K562 (cell line): ENCODE results near the gene GZF1. TPM values are rescaled to one million over a fixed set of nuclear protein-coding genes. Genes with fewer than 3 reads are reported as not detected.

Experiments
- ASH1L ChIP-seq: fragments of 450-650 bp; IDR thresholded peaks from 2 replicates; pipeline ENCODE4 v1.6.1; 2018; ENCODE audit warnings: borderline replicate concordance, mild to moderate bottlenecking, low read depth; ENCODE audit not compliant: partially characterized antibody
- BCL6 ChIP-seq: fragments of 250-450 bp; sonication (Bioruptor Pico); IDR thresholded peaks from 2 replicates; pipeline ENCODE4 v1.4.0; 2020
- DNMT1 ChIP-seq: fragments of 450-650 bp; IDR thresholded peaks from 2 replicates; pipeline ENCODE4 v1.6.1; 2016; ENCODE audit warnings: antibody characterized with exemption, mild to moderate bottlenecking
- ELF1 ChIP-seq: fragments of 200-800 bp; sonication (Bioruptor generic); IDR thresholded peaks from 2 replicates; pipeline ENCODE4 v1.6.1; 2016; ENCODE audit warnings: missing genetic modification characterization, missing compliant biosample characterization
- GABPA ChIP-seq: fragments of 200-800 bp; sonication (Bioruptor generic); conservative IDR thresholded peaks from 2 replicates; pipeline ENCODE4 v1.6.1; 2016; ENCODE audit warnings: low read depth, missing genetic modification characterization, missing compliant biosample characterization
- HBP1 ChIP-seq: fragments of 450-650 bp; formaldehyde crosslinking; IDR thresholded peaks from 2 replicates; pipeline ENCODE4 v1.4.0; 2022; ENCODE audit warnings: missing genetic modification characterization
- HNRNPH1 ChIP-seq: fragments of 200-400 bp; formaldehyde crosslinking; optimal IDR thresholded peaks from 2 replicates; pipeline ENCODE3; 2017; ENCODE audit warnings: low read depth, mild to moderate bottlenecking, low read length, moderate library complexity
- IFI16 ChIP-seq: fragments of 250-450 bp; sonication (Bioruptor Pico); IDR thresholded peaks from 2 replicates; pipeline ENCODE4 v2.1.2; 2022; ENCODE audit warnings: mild to moderate bottlenecking, inconsistent platforms
- KLF13 ChIP-seq: fragments of 450-650 bp; IDR thresholded peaks from 2 replicates; pipeline ENCODE4 v1.6.1; 2016; ENCODE audit warnings: missing genetic modification characterization, low read depth, mild to moderate bottlenecking, missing compliant biosample characterization, moderate library complexity, borderline replicate concordance
- MYBL2 ChIP-seq, 2 experiments: fragments of 450-650 bp in 1 of 2; sonication (generic) in 1 of 2; formaldehyde crosslinking in 1 of 2; IDR thresholded peaks; 2 replicates each; pipeline versions ENCODE4 v1.6.1 to v1.8.1; 2017 to 2022; ENCODE audit warnings: borderline replicate concordance in 1 of 2, inconsistent platforms in 1 of 2, low read depth in 1 of 2, mild to moderate bottlenecking in 1 of 2, missing genetic modification reagents in 1 of 2, moderate library complexity in 1 of 2
- MYNN ChIP-seq, 2 experiments: sonication (generic); formaldehyde crosslinking in 1 of 2; IDR thresholded peaks; 2 replicates each; pipeline versions ENCODE4 v1.5.0 to v1.6.1; 2016 to 2020; ENCODE audit warnings: antibody characterized with exemption in 1 of 2, missing genetic modification reagents in 1 of 2
- NR2F6 ChIP-seq: fragments of 450-650 bp; formaldehyde crosslinking; IDR thresholded peaks from 2 replicates; pipeline ENCODE4 v1.4.0; 2020; ENCODE audit warnings: mild to moderate bottlenecking
- RBBP5 ChIP-seq: fragments of 200-600 bp; sonication (generic); IDR thresholded peaks from 2 replicates; pipeline ENCODE4 v1.6.1; 2012; ENCODE audit warnings: borderline replicate concordance, mild to moderate bottlenecking, low read length, control low read depth, inconsistent platforms; ENCODE audit not compliant: insufficient read depth, poor library complexity, severe bottlenecking
- RBM17 ChIP-seq: fragments of 200-400 bp; formaldehyde crosslinking; IDR thresholded peaks from 2 replicates; pipeline ENCODE4 v1.6.1; 2017; ENCODE audit warnings: low read depth, mild to moderate bottlenecking, low read length, borderline replicate concordance
- RBM39 ChIP-seq: fragments of 200-400 bp; formaldehyde crosslinking; optimal IDR thresholded peaks from 2 replicates; pipeline ENCODE3; 2018; ENCODE audit warnings: low read depth, low read length
- TAF15 ChIP-seq: fragments of 200-400 bp; formaldehyde crosslinking; IDR thresholded peaks from 2 replicates; pipeline ENCODE4 v1.6.1; 2017; ENCODE audit warnings: mild to moderate bottlenecking, low read depth, low read length, moderate library complexity
- TAL1 ChIP-seq: fragments of 450-650 bp; IDR thresholded peaks from 2 replicates; pipeline ENCODE4 v1.6.1; 2016; ENCODE audit warnings: mild to moderate bottlenecking
- TEAD1 ChIP-seq, 2 experiments: fragments of 450-650 bp in 1 of 2; sonication (generic) in 1 of 2; formaldehyde crosslinking; IDR thresholded peaks; 2 replicates each; pipeline versions ENCODE4 v1.4.0 to v1.8.0; 2020 to 2022; ENCODE audit warnings: mild to moderate bottlenecking in 2 of 2, missing genetic modification reagents in 1 of 2
- TEAD4 ChIP-seq, 2 experiments: sonication (generic) in 1 of 2; formaldehyde crosslinking in 1 of 2; IDR thresholded peaks; 2 replicates each; pipeline versions ENCODE4 v1.6.1 to v1.8.0; 2012 to 2022; ENCODE audit warnings: borderline replicate concordance in 1 of 2, inconsistent platforms in 1 of 2, low read length in 1 of 2, mild to moderate bottlenecking in 1 of 2, missing genetic modification reagents in 1 of 2
- TFE3 ChIP-seq: fragments of 450-650 bp; formaldehyde crosslinking; IDR thresholded peaks from 2 replicates; pipeline ENCODE4 v1.4.0; 2020; ENCODE audit warnings: mild to moderate bottlenecking, mixed read lengths
- ZKSCAN1 ChIP-seq: fragments of 150-350 bp; IDR thresholded peaks from 2 replicates; pipeline ENCODE4 v1.6.1; 2016; ENCODE audit warnings: low read depth, low read length
- ZKSCAN3 ChIP-seq: fragments of 250-450 bp; sonication (Bioruptor Pico); IDR thresholded peaks from 2 replicates; pipeline ENCODE4 v1.4.0; 2020
- ZNF217 ChIP-seq: sonication (generic); formaldehyde crosslinking; IDR thresholded peaks from 2 replicates; pipeline ENCODE4 v1.8.0; 2022; ENCODE audit warnings: mild to moderate bottlenecking, missing genetic modification reagents
- ZNF224 ChIP-seq: sonication (generic); formaldehyde crosslinking; IDR thresholded peaks from 2 replicates; pipeline ENCODE4 v1.8.0; 2022; ENCODE audit warnings: mild to moderate bottlenecking, missing genetic modification reagents
- ZNF274 ChIP-seq: IDR thresholded peaks from 2 replicates; pipeline ENCODE4 v1.6.1; 2011; ENCODE audit warnings: low read depth, mild to moderate bottlenecking, low read length, moderate library complexity, borderline replicate concordance
- polyA plus RNA-seq, 8 experiments: library from polyadenylated mRNA; depleted of rRNA in 4 of 8; stranded (reverse) in 5 of 8; unstranded in 3 of 8; fragments of >200 nt; fragmentation: Nextera tagmentation in 2 of 8; fragmentation: Illumina TruSeq in 1 of 8; extraction: Ambion mirVana in 2 of 8; extraction: Trizol in 1 of 8; gene quantifications; 2 replicates each; pipeline versions ENCODE4 v1.2.1 to v1.2.3, GENCODE V29; 2011 to 2014; ENCODE audit warnings: inconsistent platforms in 1 of 8, missing spikeins in 1 of 8
- total RNA-seq, 7 experiments: library from RNA; depleted of rRNA in 6 of 7; stranded (reverse); fragments of >200 nt in 6 of 7; fragmentation: Illumina TruSeq in 2 of 7; extraction: Trizol in 2 of 7; gene quantifications; 2 replicates each; pipeline versions ENCODE4 v1.2.1 to v1.2.3, GENCODE V29; 2011 to 2021; ENCODE audit warnings: low replicate concordance in 1 of 7
- TF ChIP-seq, protein P1 (sequence below): fragments of 450-650 bp; IDR thresholded peaks from 2 replicates; pipeline ENCODE4 v1.6.1; 2017; ENCODE audit warnings: mild to moderate bottlenecking, moderate library complexity

Gene GZF1
- total and polyA plus RNA-seq, 9 of the 15 experiments (the other 6 are each of a cell fraction or from before 2014, with no cell fraction given): 1.2 to 15.7 (median 7.4) TPM

DNA sequence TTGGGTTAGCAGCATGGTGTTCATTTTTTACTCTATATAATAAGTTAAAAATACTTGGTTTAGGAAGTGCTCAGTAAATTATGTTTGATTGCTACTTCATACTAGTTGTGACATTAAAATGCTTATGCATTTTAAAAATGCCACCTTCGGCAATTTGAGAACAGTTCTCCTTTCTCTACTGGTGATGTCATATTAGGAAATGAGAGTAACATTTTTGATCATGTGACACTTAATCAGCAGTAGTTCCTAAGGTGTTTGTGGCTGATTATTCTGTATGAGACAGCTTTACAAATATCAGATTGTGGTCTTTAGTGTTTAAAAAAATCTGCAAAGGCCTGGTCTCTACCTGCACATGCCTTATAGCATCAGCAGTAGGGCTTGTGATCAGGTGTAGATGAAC, 4.4 kb downstream of the GZF1 start (continued):
- TF ChIP-seq MYBL2 (IDR thresholded peaks at IDR 0.05; ENCODE audit: low read depth): no peak
- TF ChIP-seq MYBL2 (CRISPR knock-in tag; IDR thresholded peaks at IDR 0.05; ENCODE audit: borderline replicate concordance): no peak
- TF ChIP-seq RBM39: no peak
- peak; percentile 47; the same call in 1 of the 2 replicates for TF ChIP-seq TEAD4 (IDR thresholded peaks at IDR 0.05; ENCODE audit: low read length)
- TF ChIP-seq TEAD4 (CRISPR knock-in tag; IDR thresholded peaks at IDR 0.05; ENCODE audit: borderline replicate concordance): no peak
- TF ChIP-seq IFI16 (CRISPR knock-in tag): no peak
- TF ChIP-seq ELF1: peak; percentile 36; the same call in 1 of the 2 replicates
- TF ChIP-seq HNRNPH1: no peak
- no peak for TF ChIP-seq RBM17
- no peak for TF ChIP-seq NR2F6
- TF ChIP-seq, protein P1, sequence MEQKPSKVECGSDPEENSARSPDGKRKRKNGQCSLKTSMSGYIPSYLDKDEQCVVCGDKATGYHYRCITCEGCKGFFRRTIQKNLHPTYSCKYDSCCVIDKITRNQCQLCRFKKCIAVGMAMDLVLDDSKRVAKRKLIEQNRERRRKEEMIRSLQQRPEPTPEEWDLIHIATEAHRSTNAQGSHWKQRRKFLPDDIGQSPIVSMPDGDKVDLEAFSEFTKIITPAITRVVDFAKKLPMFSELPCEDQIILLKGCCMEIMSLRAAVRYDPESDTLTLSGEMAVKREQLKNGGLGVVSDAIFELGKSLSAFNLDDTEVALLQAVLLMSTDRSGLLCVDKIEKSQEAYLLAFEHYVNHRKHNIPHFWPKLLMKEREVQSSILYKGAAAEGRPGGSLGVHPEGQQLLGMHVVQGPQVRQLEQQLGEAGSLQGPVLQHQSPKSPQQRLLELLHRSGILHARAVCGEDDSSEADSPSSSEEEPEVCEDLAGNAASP: no peak
- TF ChIP-seq BCL6: no peak
- TF ChIP-seq TAL1: peak; percentile 69
- TF ChIP-seq MYNN (IDR thresholded peaks at IDR 0.05): no peak
- TF ChIP-seq MYNN (CRISPR knock-in tag; IDR thresholded peaks at IDR 0.05): no peak
- no peak for TF ChIP-seq ZNF217 (CRISPR knock-in tag)
- TF ChIP-seq ASH1L: no peak
- no peak for TF ChIP-seq ZNF274
- no peak for TF ChIP-seq KLF13 (tag)
- no peak for TF ChIP-seq ZNF224 (CRISPR knock-in tag)
- no peak for TF ChIP-seq ZKSCAN1
- TF ChIP-seq ZKSCAN3 (CRISPR knock-in tag): no peak
- no peak for TF ChIP-seq DNMT1
- no peak for TF ChIP-seq GABPA (tag)
- no peak for TF ChIP-seq TEAD1 (CRISPR knock-in tag; IDR thresholded peaks at IDR 0.05)
- TF ChIP-seq HBP1 (CRISPR knock-in tag): no peak
- no peak for TF ChIP-seq TAF15
- TF ChIP-seq RBBP5: no peak
- peak; percentile 97 for TF ChIP-seq TFE3
